SU-DHL-6 (cell line): ENCODE data around the gene HS6ST1.

Source experiments
- H2AFZ ChIP-seq: fragments of 200-600 bp; sonication (generic); 2 replicates; pipeline ENCODE4 v1.6.1; 2014; ENCODE audit warnings: low read depth, mild to moderate bottlenecking, moderate library complexity, mixed read lengths, antibody characterized with exemption, low read length; ENCODE audit not compliant: severe bottlenecking
- H3F3A ChIP-seq: fragments of 200-600 bp; shearing (Covaris generic); 2 replicates; pipeline ENCODE4 v1.6.0; 2016; ENCODE audit warnings: antibody characterized with exemption, mild to moderate bottlenecking; ENCODE audit not compliant: insufficient read depth
- H3K27ac ChIP-seq: fragments of 200-600 bp; sonication (generic); 2 replicates; pipeline ENCODE4 v1.5.1; 2016; ENCODE audit warnings: low read depth, mild to moderate bottlenecking, low read length, moderate library complexity, mixed read lengths
- H3K27me3 ChIP-seq: fragments of 200-600 bp; sonication (generic), shearing (Covaris generic); 2 replicates; pipeline ENCODE4 v1.6.0; 2014; ENCODE audit warnings: mild to moderate bottlenecking, low read length
- H3K36me3 ChIP-seq: fragments of 200-600 bp; sonication (generic); 2 replicates; pipeline ENCODE4 v1.6.1; 2014; ENCODE audit warnings: mild to moderate bottlenecking, low read length, mixed read lengths
- H3K4me2 ChIP-seq: fragments of 300-600, 200-600 bp; shearing (Covaris generic), sonication (generic); 2 replicates; pipeline ENCODE4 v1.6.0; 2014; ENCODE audit warnings: low read length, low read depth, mild to moderate bottlenecking; ENCODE audit not compliant: poor library complexity, severe bottlenecking
- H3K4me3 ChIP-seq: fragments of 200-600 bp; sonication (generic); 2 replicates; pipeline ENCODE4 v1.5.1; 2014; ENCODE audit warnings: antibody characterized with exemption, low read length, mild to moderate bottlenecking, mixed read lengths; ENCODE audit not compliant: insufficient read depth, poor library complexity, severe bottlenecking
- H3K79me2 ChIP-seq: fragments of 200-600 bp; sonication (generic); 2 replicates; pipeline ENCODE4 v1.6.1; 2014; ENCODE audit warnings: mild to moderate bottlenecking, low read length, moderate library complexity; ENCODE audit not compliant: insufficient read depth
- H3K9ac ChIP-seq: fragments of 200-600 bp; sonication (generic); 2 replicates; pipeline ENCODE4 v1.7.0; 2014; ENCODE audit warnings: mild to moderate bottlenecking, low read length
- H3K9me2 ChIP-seq: fragments of 200-600 bp; sonication (generic); replicated peaks from 2 replicates; pipeline ENCODE4 v1.6.1; 2014; ENCODE audit warnings: low read length; ENCODE audit not compliant: insufficient read depth
- H3K9me3 ChIP-seq: fragments of 200-600 bp; sonication (generic); 2 replicates; pipeline ENCODE4 v1.6.1; 2014; ENCODE audit warnings: low read length, mixed read lengths; ENCODE audit not compliant: insufficient read depth
- H4K20me1 ChIP-seq: fragments of 200-600 bp; sonication (generic); 2 replicates; pipeline ENCODE4 v1.6.1; 2014; ENCODE audit warnings: low read depth, mild to moderate bottlenecking, antibody characterized with exemption, low read length, moderate library complexity, mixed read lengths
- EZH2phosphoT487 ChIP-seq: fragments of 200-600 bp; sonication (generic), shearing (Covaris generic); conservative IDR thresholded peaks from 2 replicates; pipeline ENCODE4 v1.6.1; 2018; ENCODE audit warnings: mild to moderate bottlenecking, antibody characterized with exemption, low read length, moderate library complexity, mixed read lengths
- TF ChIP-seq, protein P1 (sequence below): fragments of 200-600 bp; sonication (generic); IDR thresholded peaks from one replicate; pipeline ENCODE4 v1.5.1; 2017; ENCODE audit warnings: antibody characterized with exemption, mild to moderate bottlenecking, low read length, moderate library complexity; ENCODE audit not compliant: insufficient read depth, poor library complexity, severe bottlenecking

HS6ST1 gene

DNA sequence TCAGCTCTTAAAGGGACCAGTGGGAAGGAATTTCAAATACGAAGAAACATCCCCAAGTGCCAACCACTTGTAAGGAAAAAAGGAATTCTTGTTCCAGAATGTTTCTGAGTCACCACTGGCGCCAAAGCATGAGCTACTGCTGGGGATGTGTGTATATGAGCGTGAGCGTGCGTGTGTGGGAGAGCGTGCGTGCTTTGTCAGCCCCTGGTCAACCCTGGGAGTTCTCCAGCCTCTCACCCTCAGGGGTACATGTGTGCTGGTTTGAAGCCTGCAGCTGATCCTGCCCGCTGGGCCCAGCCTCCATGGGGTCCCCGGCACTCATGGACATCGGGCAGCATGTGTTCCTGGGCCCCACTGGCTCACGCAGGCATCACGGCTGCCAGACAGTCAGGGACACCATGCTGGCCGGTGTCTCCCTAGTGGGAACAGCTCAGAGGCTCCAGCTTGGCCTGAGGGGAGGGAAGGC is 17.1 kb downstream of the HS6ST1 start:
- peaks cover 7% of the 10 kb centered on the region; the same call in 1 of the 2 replicates for H4K20me1 ChIP-seq
- no peaks in the 10 kb centered on the region for H3F3A ChIP-seq
- H3K79me2 ChIP-seq = peaks cover 3% of the 10 kb centered on the region; the same call in 1 of the 2 replicates
- H2AFZ ChIP-seq = no peak overlapping the region
- TF ChIP-seq, protein P1, sequence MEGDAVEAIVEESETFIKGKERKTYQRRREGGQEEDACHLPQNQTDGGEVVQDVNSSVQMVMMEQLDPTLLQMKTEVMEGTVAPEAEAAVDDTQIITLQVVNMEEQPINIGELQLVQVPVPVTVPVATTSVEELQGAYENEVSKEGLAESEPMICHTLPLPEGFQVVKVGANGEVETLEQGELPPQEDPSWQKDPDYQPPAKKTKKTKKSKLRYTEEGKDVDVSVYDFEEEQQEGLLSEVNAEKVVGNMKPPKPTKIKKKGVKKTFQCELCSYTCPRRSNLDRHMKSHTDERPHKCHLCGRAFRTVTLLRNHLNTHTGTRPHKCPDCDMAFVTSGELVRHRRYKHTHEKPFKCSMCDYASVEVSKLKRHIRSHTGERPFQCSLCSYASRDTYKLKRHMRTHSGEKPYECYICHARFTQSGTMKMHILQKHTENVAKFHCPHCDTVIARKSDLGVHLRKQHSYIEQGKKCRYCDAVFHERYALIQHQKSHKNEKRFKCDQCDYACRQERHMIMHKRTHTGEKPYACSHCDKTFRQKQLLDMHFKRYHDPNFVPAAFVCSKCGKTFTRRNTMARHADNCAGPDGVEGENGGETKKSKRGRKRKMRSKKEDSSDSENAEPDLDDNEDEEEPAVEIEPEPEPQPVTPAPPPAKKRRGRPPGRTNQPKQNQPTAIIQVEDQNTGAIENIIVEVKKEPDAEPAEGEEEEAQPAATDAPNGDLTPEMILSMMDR = no peak
- TF ChIP-seq EZH2phosphoT487 = no peak
- H3K27me3 ChIP-seq = no peaks in the 10 kb centered on the region
- no peaks in the 10 kb centered on the region for H3K9me2 ChIP-seq
- no peak overlapping the region for H3K4me3 ChIP-seq
- no peaks in the 10 kb centered on the region for H3K36me3 ChIP-seq
- H3K9me3 ChIP-seq = no peaks in the 10 kb centered on the region
- no peak overlapping the region for H3K27ac ChIP-seq
- H3K4me2 ChIP-seq = no peak overlapping the region
- H3K9ac ChIP-seq = no peak overlapping the region

DNA sequence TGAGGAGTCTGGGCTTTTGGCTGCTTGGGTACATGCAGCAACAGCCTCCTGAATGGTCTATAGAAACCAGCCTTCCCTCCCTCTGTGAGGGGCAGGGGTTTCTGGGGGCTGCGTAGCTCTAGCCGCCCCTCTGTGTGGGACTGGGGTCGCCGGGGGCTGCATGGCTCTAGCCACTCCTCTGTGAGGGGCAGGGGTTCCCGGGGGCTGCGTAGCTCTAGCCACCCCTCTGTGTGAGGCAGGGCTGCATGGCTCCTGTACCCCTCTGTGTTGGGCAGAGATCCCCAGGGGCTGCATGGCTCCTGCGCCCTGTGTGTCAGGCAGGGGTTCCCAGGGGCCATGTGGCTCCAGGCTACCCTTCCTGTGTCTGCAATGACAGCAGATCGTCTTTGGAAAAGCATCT is 17.6 kb downstream of the HS6ST1 start:
- H3F3A ChIP-seq = no peaks in the 10 kb centered on the region
- peaks cover 2% of the 10 kb centered on the region; the same call in 1 of the 2 replicates for H3K79me2 ChIP-seq
- H3K4me3 ChIP-seq = no peak overlapping the region
- H2AFZ ChIP-seq = no peak overlapping the region
- H3K27ac ChIP-seq = no peak overlapping the region
- no peak for TF ChIP-seq EZH2phosphoT487
- TF ChIP-seq, protein P1 = no peak
- H3K36me3 ChIP-seq = no peaks in the 10 kb centered on the region
- H3K9me2 ChIP-seq = no peaks in the 10 kb centered on the region
- H3K9me3 ChIP-seq = no peaks in the 10 kb centered on the region
- H3K4me2 ChIP-seq = no peak overlapping the region
- H3K27me3 ChIP-seq = no peaks in the 10 kb centered on the region
- H3K9ac ChIP-seq = no peak overlapping the region
- H4K20me1 ChIP-seq = peaks cover 7% of the 10 kb centered on the region; the same call in 1 of the 2 replicates

DNA sequence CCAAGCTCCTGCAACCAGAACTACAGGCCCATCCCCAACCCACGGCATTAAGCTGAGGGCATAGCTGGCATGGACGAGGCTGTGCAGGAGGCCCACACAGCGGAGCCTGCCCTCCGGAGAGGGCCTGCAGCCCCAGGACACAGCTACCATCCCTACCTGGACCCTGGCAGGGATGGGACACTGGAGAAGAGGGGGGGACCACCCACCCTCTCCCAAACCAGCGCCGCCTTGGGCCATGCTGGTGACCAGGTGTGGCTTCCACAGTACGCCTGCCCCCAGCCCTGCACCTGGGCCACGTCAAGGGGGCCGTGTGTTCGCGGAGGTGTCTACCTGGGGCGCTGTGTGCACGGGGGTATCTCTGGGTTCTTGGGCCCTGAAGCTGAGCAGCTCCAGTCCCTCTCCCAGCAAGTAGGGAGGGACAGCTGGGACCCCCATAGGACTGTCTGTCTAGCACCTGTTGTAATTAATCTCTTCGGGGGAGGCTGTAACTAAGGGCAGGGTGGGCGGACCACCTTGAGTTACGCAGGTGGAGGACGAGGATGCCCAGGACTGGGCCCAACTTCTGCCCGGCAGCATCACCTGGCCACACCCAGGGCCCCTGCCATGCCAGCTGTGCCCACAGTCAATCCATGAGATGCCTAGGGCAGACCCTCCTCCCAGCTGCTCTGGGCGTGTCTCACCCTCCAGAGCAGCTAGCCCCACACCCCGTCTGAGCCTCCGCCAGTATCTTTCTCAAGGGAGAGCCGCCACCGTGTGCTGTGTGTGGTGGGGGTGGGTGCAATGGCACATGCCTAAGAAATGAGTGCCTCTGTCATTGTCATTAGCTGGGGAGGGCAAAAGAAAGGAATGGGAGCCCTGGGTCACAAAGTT is 18.3 kb downstream of the HS6ST1 start:
- Histone ChIP-seq H4K20me1 (peaks cover 7% of the 10 kb centered on the region; the same call in 1 of the 2 replicates), H3K9me3 (no peaks in the 10 kb centered on the region), H3K9ac (no peak overlapping the region), H3K4me3 (no peak overlapping the region), H3F3A (no peaks in the 10 kb centered on the region), H3K79me2 (peaks cover 7% of the 10 kb centered on the region; the same call in 1 of the 2 replicates), H3K4me2 (no peak overlapping the region), H3K27ac (no peak overlapping the region), H2AFZ (no peak overlapping the region), H3K27me3 (no peaks in the 10 kb centered on the region), H3K9me2 (no peaks in the 10 kb centered on the region), H3K36me3 (no peaks in the 10 kb centered on the region)
- no peak for TF ChIP-seq EZH2phosphoT487
- TF ChIP-seq, protein P1 = no peak
